CD14-positive monocyte (primary cell): ENCODE measurements around the gene PLEKHD1. TPM values are rescaled to one million over a fixed set of nuclear protein-coding genes. Genes with fewer than 3 reads are reported as not detected.

Source experiments
- DNase-seq, 3 donors: peaks; one replicate each; pipeline ENCODE4 v3.0.0-alpha.2; 2011 to 2022
- H2AFZ ChIP-seq: 2 replicates; pipeline ENCODE4 v1.6.0; 2012; ENCODE audit warnings: mild to moderate bottlenecking, low read depth, low read length, inconsistent platforms; ENCODE audit not compliant: insufficient read depth, poor library complexity, severe bottlenecking
- H3K27ac ChIP-seq, 2 donors: 1 replicate in 1 of 2; 2 replicates in 1 of 2; pipeline ENCODE4 v1.5.1; 2012 to 2013; ENCODE audit warnings: low read length in 2 of 2, control low read depth in 1 of 2, inconsistent platforms in 1 of 2, low read depth in 1 of 2, mild to moderate bottlenecking in 1 of 2
- H3K27me3 ChIP-seq, 2 donors: one replicate each; pipeline versions ENCODE4 v1.6.0 to v1.6.1; 2011 to 2013; ENCODE audit warnings: low read length in 2 of 2; ENCODE audit not compliant: control insufficient read depth in 2 of 2, insufficient read depth in 2 of 2
- H3K36me3 ChIP-seq, 2 donors: replicated peaks in 1 of 2; 1 replicate in 1 of 2; 2 replicates in 1 of 2; pipeline versions ENCODE4 v1.5.1 to v1.6.1; 2012 to 2013; ENCODE audit warnings: low read length in 2 of 2, control low read depth in 1 of 2, inconsistent platforms in 1 of 2, mild to moderate bottlenecking in 1 of 2; ENCODE audit not compliant: insufficient read depth in 2 of 2, control insufficient read depth in 1 of 2
- H3K4me1 ChIP-seq, 2 donors: 1 replicate in 1 of 2; 2 replicates in 1 of 2; pipeline versions ENCODE4 v1.5.1 to v1.6.1; 2012 to 2013; ENCODE audit warnings: low read length in 2 of 2, control low read depth in 1 of 2, inconsistent platforms in 1 of 2, mild to moderate bottlenecking in 1 of 2, moderate library complexity in 1 of 2; ENCODE audit not compliant: insufficient read depth in 2 of 2, control insufficient read depth in 1 of 2
- H3K4me2 ChIP-seq: replicated peaks from 2 replicates; pipeline ENCODE3; 2012; ENCODE audit warnings: low read length, moderate library complexity, mild to moderate bottlenecking; ENCODE audit not compliant: poor library complexity, severe bottlenecking; ENCODE audit errors: extremely low read depth
- H3K4me3 ChIP-seq, 3 experiments: fragments of 200-600 bp in 1 of 3; sonication (generic) in 1 of 3; replicated peaks in 1 of 3; 1 replicate in 2 of 3; 2 replicates in 1 of 3; pipeline ENCODE4 v1.5.1; 2011 to 2013; ENCODE audit warnings: low read length in 3 of 3, mild to moderate bottlenecking in 3 of 3, control low read depth in 2 of 3, low read depth in 2 of 3, inconsistent platforms in 1 of 3, moderate library complexity in 1 of 3
- H3K79me2 ChIP-seq: 2 replicates; pipeline ENCODE4 v1.6.0; 2012; ENCODE audit warnings: mild to moderate bottlenecking, control low read depth, inconsistent platforms, low read length, moderate library complexity; ENCODE audit not compliant: insufficient read depth
- H3K9ac ChIP-seq: 2 replicates; pipeline ENCODE4 v1.6.0; 2017; ENCODE audit warnings: low read length, mild to moderate bottlenecking; ENCODE audit not compliant: insufficient read depth, poor library complexity, severe bottlenecking
- H3K9me3 ChIP-seq, 2 donors: replicated peaks in 1 of 2; 1 replicate in 1 of 2; 2 replicates in 1 of 2; pipeline versions ENCODE4 v1.5.1 to v1.6.1; 2012 to 2013; ENCODE audit warnings: low read length in 2 of 2, control low read depth in 1 of 2; ENCODE audit not compliant: control insufficient read depth in 1 of 2, insufficient read depth in 1 of 2
- H4K20me1 ChIP-seq: 2 replicates; pipeline ENCODE4 v1.6.0; 2012; ENCODE audit warnings: mild to moderate bottlenecking, low read length, control low read depth, moderate library complexity; ENCODE audit not compliant: insufficient read depth
- H3K27ac Mint-ChIP-seq, 7 donors: one replicate each; pipeline ENCODE4 v1.8.0; 2020; ENCODE audit warnings: mild to moderate bottlenecking in 7 of 7, mixed read lengths in 7 of 7, moderate library complexity in 6 of 7, inconsistent platforms in 2 of 7
- H3K27me3 Mint-ChIP-seq, 3 donors: one replicate each; pipeline ENCODE4 v1.8.0; 2021 to 2022; ENCODE audit warnings: low read depth in 3 of 3, mild to moderate bottlenecking in 3 of 3, mixed read lengths in 3 of 3, moderate library complexity in 3 of 3, inconsistent platforms in 1 of 3
- H3K36me3 Mint-ChIP-seq, 2 donors: one replicate each; pipeline ENCODE4 v1.8.0; 2020; ENCODE audit warnings: mixed read lengths in 2 of 2, inconsistent platforms in 1 of 2, mild to moderate bottlenecking in 1 of 2
- H3K4me1 Mint-ChIP-seq: one replicate; pipeline ENCODE4 v1.8.0; 2020; ENCODE audit warnings: mild to moderate bottlenecking, mixed read lengths
- H3K4me3 Mint-ChIP-seq, 2 donors: one replicate each; pipeline ENCODE4 v1.8.0; 2020; ENCODE audit warnings: mild to moderate bottlenecking in 2 of 2, mixed read lengths in 2 of 2, moderate library complexity in 1 of 2
- H3K9me3 Mint-ChIP-seq, 7 donors: one replicate each; pipeline ENCODE4 v1.8.0; 2020 to 2022; ENCODE audit warnings: mixed read lengths in 7 of 7, mild to moderate bottlenecking in 6 of 7, moderate library complexity in 6 of 7, inconsistent platforms in 2 of 7
- WGBS: methylation state at CpG from one replicate; pipeline ENCODE4 v1.1.5; 2013; ENCODE audit warnings: missing lambda C conversion rate; ENCODE audit not compliant: insufficient coverage; 5-methylcytosine and 5-hydroxymethylcytosine counted together
- intact Hi-C, 2 donors: fragments of 100-400 bp; cut with micrococcal nuclease; formaldehyde crosslinking; loops; one replicate each; pipeline versions ENCODE4 v1.15.0 to v1.15.1; 2023
- polyA plus RNA-seq, 3 donors: library from polyadenylated mRNA; depleted of rRNA in 1 of 3; unstranded in 2 of 3; stranded (reverse) in 1 of 3; fragments of 300-500 nt in 2 of 3; fragments of >200 nt in 1 of 3; fragmentation: Illumina TruSeq in 2 of 3; gene quantifications; 1 replicate in 2 of 3; 2 replicates in 1 of 3; pipeline ENCODE4 v1.2.3, GENCODE V29; 2012 to 2021
- TF ChIP-seq, protein P1 (sequence below): fragments of 200-600 bp; IDR thresholded peaks from one replicate; pipeline ENCODE4 v1.8.0; 2022; ENCODE audit warnings: antibody characterized with exemption, mild to moderate bottlenecking

The PLEKHD1 gene
- polyA plus RNA-seq, 3 donors: 0.09 TPM; not detected in 2

DNA sequence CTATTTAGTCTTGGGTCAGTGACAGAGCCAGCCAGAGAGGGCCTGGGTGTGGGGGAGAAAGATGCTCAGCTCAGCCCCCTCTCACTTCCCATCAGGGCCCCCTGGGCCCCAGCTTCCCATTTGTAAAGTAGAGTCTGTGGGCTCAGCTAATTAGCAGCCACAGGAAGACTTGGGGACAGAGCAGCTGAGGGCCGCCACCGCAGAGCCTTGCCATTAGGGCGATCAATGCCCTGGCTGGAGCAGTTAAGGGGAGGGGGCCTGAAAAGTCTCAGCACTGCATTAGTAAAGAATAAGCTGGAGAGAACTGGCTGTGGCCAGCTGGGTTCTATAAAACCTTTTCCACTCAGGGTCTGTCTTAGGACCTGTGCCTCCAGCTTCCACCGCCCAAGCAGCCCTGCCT lies 2.7 kb downstream of the PLEKHD1 start:
- Histone ChIP-seq H3K9me3 (peaks cover 0 to 11% of the 10 kb centered on the region in 2 donors), H3K9ac (no peak overlapping the region), H3K36me3 (no peaks in the 10 kb centered on the region), H3K4me3 (no peak overlapping the region), H3K79me2 (no peaks in the 10 kb centered on the region), H3K27me3 (peaks cover 38 to 59% of the 10 kb centered on the region in 2 donors), H2AFZ (no peak overlapping the region), H3K4me2 (no peak overlapping the region), H4K20me1 (no peaks in the 10 kb centered on the region), H3K27ac (no peak overlapping the region), H3K4me1 (peaks cover 0 to 13% of the 10 kb centered on the region in 2 donors)
- intact Hi-C loops: no loop called here
- Mint-ChIP-seq H3K4me3 (peak overlapping the region in 1 of 2 donors; percentile 64), H3K9me3 (peaks cover 0 to 10% (median 0%) of the 10 kb centered on the region in 7 donors), H3K27me3 (peaks cover 63 to 80% (median 67%) of the 10 kb centered on the region in 3 donors), H3K4me1 (no peaks in the 10 kb centered on the region), H3K36me3 (no peaks in the 10 kb centered on the region), H3K27ac (no peak overlapping the region)
- no peak for DNase-seq
- TF ChIP-seq, protein P1, sequence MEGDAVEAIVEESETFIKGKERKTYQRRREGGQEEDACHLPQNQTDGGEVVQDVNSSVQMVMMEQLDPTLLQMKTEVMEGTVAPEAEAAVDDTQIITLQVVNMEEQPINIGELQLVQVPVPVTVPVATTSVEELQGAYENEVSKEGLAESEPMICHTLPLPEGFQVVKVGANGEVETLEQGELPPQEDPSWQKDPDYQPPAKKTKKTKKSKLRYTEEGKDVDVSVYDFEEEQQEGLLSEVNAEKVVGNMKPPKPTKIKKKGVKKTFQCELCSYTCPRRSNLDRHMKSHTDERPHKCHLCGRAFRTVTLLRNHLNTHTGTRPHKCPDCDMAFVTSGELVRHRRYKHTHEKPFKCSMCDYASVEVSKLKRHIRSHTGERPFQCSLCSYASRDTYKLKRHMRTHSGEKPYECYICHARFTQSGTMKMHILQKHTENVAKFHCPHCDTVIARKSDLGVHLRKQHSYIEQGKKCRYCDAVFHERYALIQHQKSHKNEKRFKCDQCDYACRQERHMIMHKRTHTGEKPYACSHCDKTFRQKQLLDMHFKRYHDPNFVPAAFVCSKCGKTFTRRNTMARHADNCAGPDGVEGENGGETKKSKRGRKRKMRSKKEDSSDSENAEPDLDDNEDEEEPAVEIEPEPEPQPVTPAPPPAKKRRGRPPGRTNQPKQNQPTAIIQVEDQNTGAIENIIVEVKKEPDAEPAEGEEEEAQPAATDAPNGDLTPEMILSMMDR: no peak
- WGBS: 92% methylated on average over 2 of the region's 4 CpGs

DNA sequence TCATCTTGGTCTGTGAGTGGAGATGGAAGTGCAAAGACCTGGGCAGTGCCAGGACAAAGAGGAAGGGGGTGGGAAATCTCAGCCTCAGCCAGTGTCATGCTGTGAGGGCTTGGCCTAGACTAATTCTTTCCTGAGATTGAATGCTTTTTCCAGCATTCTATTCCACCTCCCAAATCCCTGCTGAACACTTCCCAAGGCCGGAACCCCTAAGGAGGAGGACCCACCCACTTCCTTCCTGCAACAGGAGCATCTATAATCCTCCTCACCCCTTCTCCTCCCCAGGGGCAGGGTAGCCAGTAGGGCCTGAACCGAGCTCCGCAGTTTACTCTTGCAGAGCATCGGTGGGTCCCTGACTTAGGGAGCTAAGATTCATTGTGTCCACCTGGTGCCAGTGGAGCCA lies 3.2 kb downstream of the PLEKHD1 start:
- no peak overlapping the region for H2AFZ ChIP-seq
- peaks cover 35 to 54% of the 10 kb centered on the region in 2 donors for H3K27me3 ChIP-seq
- TF ChIP-seq, protein P1: no peak
- Mint-ChIP-seq H3K27ac (no peak overlapping the region), H3K27me3 (peaks cover 62 to 77% (median 64%) of the 10 kb centered on the region in 3 donors), H3K36me3 (no peaks in the 10 kb centered on the region), H3K4me1 (no peaks in the 10 kb centered on the region), H3K9me3 (peaks cover 0 to 10% (median 0%) of the 10 kb centered on the region in 7 donors), H3K4me3 (no peak overlapping the region)
- H3K27ac ChIP-seq: no peak overlapping the region
- peaks cover 0 to 13% of the 10 kb centered on the region in 2 donors for H3K4me1 ChIP-seq
- H3K9me3 ChIP-seq: peaks cover 0 to 11% of the 10 kb centered on the region in 2 donors
- H3K4me2 ChIP-seq: no peak overlapping the region
- DNase-seq: no peak
- intact Hi-C loops: no loop called here
- 83% methylated on average over 4 of the region's 4 CpGs for WGBS
- H3K4me3 ChIP-seq: no peak overlapping the region
- no peaks in the 10 kb centered on the region for H3K36me3 ChIP-seq
- H3K79me2 ChIP-seq: no peaks in the 10 kb centered on the region
- H3K9ac ChIP-seq: no peak overlapping the region
- H4K20me1 ChIP-seq: no peaks in the 10 kb centered on the region
